B cell (primary cell): ENCODE measurements around the gene NACC1. TPM values are rescaled to one million over a fixed set of nuclear protein-coding genes. Genes with fewer than 3 reads are reported as not detected.

ENCODE experiments used
- ATAC-seq: fragments of 200-7000 bp; cut with Tn5 transposase; one replicate; pipeline ENCODE4 v1.10.0; 2021; ENCODE audit warnings: low read depth, mild to moderate bottlenecking, moderate number of reproducible peaks, moderate library complexity
- CTCF ChIA-PET: fragments of 350-600 bp; sonication (Branson Sonifier 250); formaldehyde crosslinking; loops from one replicate; lab custom pipeline; 2021; ENCODE audit warnings: antibody characterized with exemption, inconsistent platforms; lab: Charles Lee
- POLR2A ChIA-PET: fragments of 350-600 bp; sonication (Branson Sonifier 250); formaldehyde crosslinking; loops from one replicate; lab custom pipeline; 2021; ENCODE audit warnings: antibody characterized with exemption; lab: Charles Lee
- DNase-seq: peaks from one replicate; pipeline ENCODE4 v3.0.0; 2013
- H2AFZ ChIP-seq: 2 replicates; pipeline ENCODE4 v1.6.1; 2012; ENCODE audit warnings: mild to moderate bottlenecking, low read depth, low read length; ENCODE audit not compliant: insufficient read depth, poor library complexity, severe bottlenecking
- H3K27ac ChIP-seq, 2 donors: 1 replicate in 1 of 2; 2 replicates in 1 of 2; pipeline ENCODE4 v1.5.1; 2012 to 2013; ENCODE audit warnings: low read length in 2 of 2, mild to moderate bottlenecking in 2 of 2, moderate library complexity in 1 of 2
- H3K27me3 ChIP-seq, 4 experiments: fragments of 200-600 bp in 1 of 4; sonication (generic) in 1 of 4; replicated peaks in 1 of 4; 1 replicate in 2 of 4; 2 replicates in 2 of 4; pipeline versions ENCODE4 v1.6.1 to v1.7.0; 2013 to 2016; ENCODE audit warnings: low read length in 3 of 4, mild to moderate bottlenecking in 2 of 4, mixed read lengths in 1 of 4, moderate library complexity in 1 of 4; ENCODE audit not compliant: insufficient read depth in 4 of 4, control insufficient read depth in 3 of 4; ENCODE audit errors: control extremely low read depth in 1 of 4
- H3K36me3 ChIP-seq, 2 experiments: replicated peaks in 1 of 2; 1 replicate in 1 of 2; 2 replicates in 1 of 2; pipeline versions ENCODE4 v1.6.1 to v1.7.1; 2013; ENCODE audit warnings: low read length in 1 of 2; ENCODE audit not compliant: insufficient read depth in 2 of 2, control insufficient read depth in 1 of 2; ENCODE audit errors: control extremely low read depth in 1 of 2, extremely low read depth in 1 of 2
- H3K4me1 ChIP-seq, 2 donors: fragments of 200-600 bp in 1 of 2; sonication (generic) in 1 of 2; 1 replicate in 1 of 2; 2 replicates in 1 of 2; pipeline versions ENCODE4 v1.5.1 to v1.6.1; 2013 to 2017; ENCODE audit warnings: low read length in 2 of 2; ENCODE audit not compliant: control insufficient read depth in 2 of 2, insufficient read depth in 2 of 2
- H3K4me2 ChIP-seq: replicated peaks from 2 replicates; pipeline ENCODE3; 2012; ENCODE audit warnings: mild to moderate bottlenecking, low read depth, low read length; ENCODE audit not compliant: poor library complexity, severe bottlenecking
- H3K4me3 ChIP-seq, 5 experiments: fragments of 200-600 bp in 1 of 5; sonication (generic) in 1 of 5; 1 replicate in 3 of 5; 2 replicates in 2 of 5; pipeline versions ENCODE4 v1.5.1 to v1.7.0; 2011 to 2016; ENCODE audit warnings: low read length in 4 of 5, mild to moderate bottlenecking in 4 of 5, low read depth in 2 of 5, control low read depth in 1 of 5, moderate library complexity in 1 of 5; ENCODE audit not compliant: insufficient read depth in 1 of 5; ENCODE audit errors: control extremely low read depth in 1 of 5, extremely low read depth in 1 of 5
- H3K79me2 ChIP-seq: fragments of 200-600 bp; sonication (generic); one replicate; pipeline ENCODE4 v1.6.0; 2016; ENCODE audit warnings: low read length; ENCODE audit not compliant: control insufficient read depth, insufficient read depth
- H3K9ac ChIP-seq: fragments of 200-600 bp; sonication (generic); 2 replicates; pipeline ENCODE4 v1.6.1; 2017; ENCODE audit warnings: mild to moderate bottlenecking, low read length, moderate library complexity
- H3K9me3 ChIP-seq, 3 donors: one replicate each; pipeline versions ENCODE4 v1.6.1 to v1.7.1; 2013; ENCODE audit warnings: low read length in 2 of 3; ENCODE audit not compliant: control insufficient read depth in 2 of 3, insufficient read depth in 1 of 3; ENCODE audit errors: control extremely low read depth in 1 of 3
- H4K20me1 ChIP-seq: 2 replicates; pipeline ENCODE4 v1.6.0; 2012; ENCODE audit warnings: mild to moderate bottlenecking, low read length; ENCODE audit not compliant: insufficient read depth, control insufficient read depth, poor library complexity, severe bottlenecking
- H3K27ac Mint-ChIP-seq: one replicate; pipeline ENCODE4 v1.8.0; 2021; ENCODE audit warnings: mixed read lengths
- H3K27me3 Mint-ChIP-seq: one replicate; pipeline ENCODE4 v1.8.0; 2021; ENCODE audit warnings: mixed read lengths
- H3K4me1 Mint-ChIP-seq: one replicate; pipeline ENCODE4 v1.8.0; 2021; ENCODE audit warnings: mixed read lengths
- H3K4me3 Mint-ChIP-seq: one replicate; pipeline ENCODE4 v1.8.0; 2021; ENCODE audit warnings: mixed read lengths
- H3K9me3 Mint-ChIP-seq: one replicate; pipeline ENCODE4 v1.8.0; 2022; ENCODE audit warnings: mixed read lengths; ENCODE audit not compliant: insufficient read depth
- EZH2 ChIP-seq: IDR thresholded peaks from 2 replicates; pipeline ENCODE4 v1.6.1; 2012; ENCODE audit warnings: borderline replicate concordance, low read depth, mild to moderate bottlenecking, moderate library complexity, low read length; ENCODE audit not compliant: insufficient read depth, poor library complexity, severe bottlenecking
- WGBS: methylation state at CpG from one replicate; pipeline ENCODE4 v1.1.5; 2013; ENCODE audit warnings: missing lambda C conversion rate; ENCODE audit not compliant: insufficient coverage; 5-methylcytosine and 5-hydroxymethylcytosine counted together
- intact Hi-C: fragments of 100-400 bp; cut with micrococcal nuclease; formaldehyde crosslinking; loops from one replicate; pipeline ENCODE4 v1.10.0; 2022
- polyA plus RNA-seq: library from polyadenylated mRNA; depleted of rRNA; stranded (reverse); fragments of >200 nt; gene quantifications from 2 replicates; pipeline ENCODE4 v1.2.3, GENCODE V29; 2012
- total RNA-seq, 2 donors: library from RNA; stranded (reverse); fragments of 120-200 nt in 1 of 2; gene quantifications; 1 replicate in 1 of 2; 2 replicates in 1 of 2; pipeline versions ENCODE4 v1.2.3 to v1.2.4, GENCODE V29; 2013 to 2022
- TF ChIP-seq, protein P1 (sequence below): fragments of 200-600 bp; IDR thresholded peaks from one replicate; pipeline ENCODE4 v1.8.0; 2022; ENCODE audit warnings: antibody characterized with exemption, mild to moderate bottlenecking

Gene NACC1
- total and polyA plus RNA-seq, 2 donors (not counting 1 experiment from before 2014, with no cell fraction given), result 25.9 to 27.5 TPM

DNA sequence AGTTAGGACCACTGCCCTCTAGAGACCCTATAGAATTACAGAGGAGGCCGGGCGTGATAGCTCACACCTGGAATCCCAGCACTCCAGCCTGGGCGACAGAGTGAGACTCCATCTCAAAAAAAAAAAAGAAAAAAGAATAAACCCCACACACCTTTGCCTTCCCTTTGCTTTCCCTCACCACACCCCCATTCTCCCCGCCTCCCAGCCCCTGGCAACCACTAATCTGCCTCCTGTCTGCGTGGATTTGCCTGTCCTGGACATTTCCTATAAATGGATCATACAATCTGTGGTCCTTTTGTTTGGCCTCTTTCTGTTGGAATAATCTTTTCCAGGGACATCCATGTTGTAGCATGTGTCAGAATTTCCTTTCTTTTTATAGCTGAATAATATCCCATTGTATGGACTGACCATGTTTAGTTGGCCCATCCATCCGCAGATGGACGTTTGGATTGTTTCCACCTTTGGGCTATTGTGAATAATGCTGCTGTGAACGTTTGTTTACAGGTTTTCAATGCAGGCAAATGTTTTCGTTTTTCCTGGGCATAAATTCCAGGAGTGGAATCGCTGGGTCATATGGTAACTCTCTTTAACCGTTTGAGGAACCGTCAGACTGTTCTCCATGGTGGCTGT, 15.3 kb downstream of the NACC1 start:
- no peak for ATAC-seq
- intact Hi-C loops, result no loop called here
- Histone ChIP-seq H3K9me3 (no peaks in the 10 kb centered on the region), H3K36me3 (peaks cover 0 to 21% of the 10 kb centered on the region in 2 experiments), H4K20me1 (peaks cover 14% of the 10 kb centered on the region), H3K4me1 (no peaks in the 10 kb centered on the region), H3K9ac (no peak overlapping the region), H3K4me3 (no peak overlapping the region), H3K27me3 (no peaks in the 10 kb centered on the region), H3K4me2 (no peak overlapping the region), H2AFZ (no peak overlapping the region), H3K27ac (no peak overlapping the region), H3K79me2 (peaks cover 77% of the 10 kb centered on the region)
- ChIA-PET CTCF (interaction anchor here (0.7 to 1.0 kb wide), 4 partner anchors 13 to 180 kb away, joined by 3 read pairs; no protein-coding TSS in a partner anchor), POLR2A (interaction anchor here (0.6 kb wide), 1 partner anchor 243 kb away, joined by 3 read pairs; the partner anchor contains the start of gene GCDH)
- Mint-ChIP-seq H3K27ac (no peak overlapping the region), H3K27me3 (no peaks in the 10 kb centered on the region), H3K4me1 (peaks cover 6% of the 10 kb centered on the region), H3K9me3 (no peaks in the 10 kb centered on the region), H3K4me3 (no peak overlapping the region)
- 89% methylated on average over 11 of the region's 12 CpGs for WGBS
- TF ChIP-seq EZH2, result no peak
- TF ChIP-seq, protein P1, sequence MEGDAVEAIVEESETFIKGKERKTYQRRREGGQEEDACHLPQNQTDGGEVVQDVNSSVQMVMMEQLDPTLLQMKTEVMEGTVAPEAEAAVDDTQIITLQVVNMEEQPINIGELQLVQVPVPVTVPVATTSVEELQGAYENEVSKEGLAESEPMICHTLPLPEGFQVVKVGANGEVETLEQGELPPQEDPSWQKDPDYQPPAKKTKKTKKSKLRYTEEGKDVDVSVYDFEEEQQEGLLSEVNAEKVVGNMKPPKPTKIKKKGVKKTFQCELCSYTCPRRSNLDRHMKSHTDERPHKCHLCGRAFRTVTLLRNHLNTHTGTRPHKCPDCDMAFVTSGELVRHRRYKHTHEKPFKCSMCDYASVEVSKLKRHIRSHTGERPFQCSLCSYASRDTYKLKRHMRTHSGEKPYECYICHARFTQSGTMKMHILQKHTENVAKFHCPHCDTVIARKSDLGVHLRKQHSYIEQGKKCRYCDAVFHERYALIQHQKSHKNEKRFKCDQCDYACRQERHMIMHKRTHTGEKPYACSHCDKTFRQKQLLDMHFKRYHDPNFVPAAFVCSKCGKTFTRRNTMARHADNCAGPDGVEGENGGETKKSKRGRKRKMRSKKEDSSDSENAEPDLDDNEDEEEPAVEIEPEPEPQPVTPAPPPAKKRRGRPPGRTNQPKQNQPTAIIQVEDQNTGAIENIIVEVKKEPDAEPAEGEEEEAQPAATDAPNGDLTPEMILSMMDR, result no peak
- DNase-seq, result no peak

- WGBS, result 100% methylated on average over 1 of the region's 3 CpGs
- H4K20me1 ChIP-seq, result peaks cover 7% of the 10 kb centered on the region
- no peak overlapping the region for H3K9ac ChIP-seq
- no peak for ATAC-seq
- POLR2A ChIA-PET, result no interaction called here
- no peaks in the 10 kb centered on the region for H3K27me3 ChIP-seq
- H3K4me3 ChIP-seq, result no peak overlapping the region
- no peak overlapping the region for H3K27ac ChIP-seq
- no peak for DNase-seq
- CTCF ChIA-PET, result interaction anchor here (0.7 kb wide), 1 partner anchor 95 kb away, joined by 3 read pairs; no protein-coding TSS in a partner anchor
- H3K79me2 ChIP-seq, result peaks cover 64% of the 10 kb centered on the region
- H3K4me2 ChIP-seq, result no peak overlapping the region
- H3K4me1 Mint-ChIP-seq, result peaks cover 6% of the 10 kb centered on the region
- no peak overlapping the region for H3K4me3 Mint-ChIP-seq
- peaks cover 0 to 26% of the 10 kb centered on the region in 2 experiments for H3K36me3 ChIP-seq
- H3K9me3 ChIP-seq, result no peaks in the 10 kb centered on the region
- no peaks in the 10 kb centered on the region for H3K9me3 Mint-ChIP-seq
- H2AFZ ChIP-seq, result no peak overlapping the region
- no peaks in the 10 kb centered on the region for H3K27me3 Mint-ChIP-seq
- no peak for TF ChIP-seq EZH2
- TF ChIP-seq, protein P1, result no peak
- intact Hi-C loops, result no loop called here
- no peak overlapping the region for H3K27ac Mint-ChIP-seq
- no peaks in the 10 kb centered on the region for H3K4me1 ChIP-seq
Observed at GRCh38 chr19:13134626-13135025, 16.6 kb downstream of the NACC1 start.
